ENCODE data around the gene CT45A8. TPM values are rescaled to one million over a fixed set of nuclear protein-coding genes. Genes with fewer than 3 reads are reported as not detected.
"Not testable (repeated sequence)": the region's sequence is repeated elsewhere in the genome, so short reads cannot be mapped to it uniquely, and the experiment has no call there.

Gene CT45A8
- not detected in 2 replicates for total RNA-seq (ENCODE audit: low replicate concordance)
- long read RNA-seq = 0 reads

DNA sequence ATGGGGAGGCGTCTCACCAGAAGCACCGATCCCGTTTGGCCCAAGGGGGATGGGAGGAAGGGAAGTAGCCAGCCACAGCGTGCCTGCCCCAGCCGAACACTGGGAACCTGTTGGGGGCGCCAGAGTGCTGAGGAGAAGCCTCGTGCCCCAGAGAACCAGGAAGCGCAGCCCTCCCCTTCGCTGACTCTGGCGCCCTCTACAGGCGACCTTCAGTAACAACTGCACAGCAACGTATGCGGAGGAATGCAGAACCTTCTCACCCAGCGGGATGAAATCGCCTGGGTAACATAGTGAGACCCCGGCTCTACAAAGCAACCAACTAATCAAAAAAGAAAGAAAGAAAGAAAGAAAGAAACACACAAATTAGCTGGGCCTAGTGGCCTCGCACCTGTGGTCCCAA, at the start of gene CT45A8:
TSS of gene CT45A8 (minus strand) at position 101 of the 400 bp plus-strand sequence. CDS start 3,755 bp downstream, outside the sequence.
- not testable (repeated sequence) for DNase-seq (ENCODE audit: extremely low spot score, unreplicated experiment); H3K36me3 Mint-ChIP-seq; H3K4me3 Mint-ChIP-seq; H3K9me3 Mint-ChIP-seq; H3K27ac Mint-ChIP-seq; H3K27me3 Mint-ChIP-seq; H3K4me1 Mint-ChIP-seq (ENCODE audit: unreplicated experiment)

GRCh38 chrX:135893294-135893817, 39.0 kb upstream of the CT45A8 start, which contains the start of the genes CT45A10 and SAGE1:
CT45A10 (minus strand) TSS chrX:135893444; CDS start chrX:135885344, 8,100 bp downstream.
SAGE1 (plus strand) TSS chrX:135893716; CDS start chrX:135896243, 2,527 bp downstream.
- no peak for DNase-seq (ENCODE audit: extremely low spot score, unreplicated experiment)
- TF ChIP-seq, protein P1, sequence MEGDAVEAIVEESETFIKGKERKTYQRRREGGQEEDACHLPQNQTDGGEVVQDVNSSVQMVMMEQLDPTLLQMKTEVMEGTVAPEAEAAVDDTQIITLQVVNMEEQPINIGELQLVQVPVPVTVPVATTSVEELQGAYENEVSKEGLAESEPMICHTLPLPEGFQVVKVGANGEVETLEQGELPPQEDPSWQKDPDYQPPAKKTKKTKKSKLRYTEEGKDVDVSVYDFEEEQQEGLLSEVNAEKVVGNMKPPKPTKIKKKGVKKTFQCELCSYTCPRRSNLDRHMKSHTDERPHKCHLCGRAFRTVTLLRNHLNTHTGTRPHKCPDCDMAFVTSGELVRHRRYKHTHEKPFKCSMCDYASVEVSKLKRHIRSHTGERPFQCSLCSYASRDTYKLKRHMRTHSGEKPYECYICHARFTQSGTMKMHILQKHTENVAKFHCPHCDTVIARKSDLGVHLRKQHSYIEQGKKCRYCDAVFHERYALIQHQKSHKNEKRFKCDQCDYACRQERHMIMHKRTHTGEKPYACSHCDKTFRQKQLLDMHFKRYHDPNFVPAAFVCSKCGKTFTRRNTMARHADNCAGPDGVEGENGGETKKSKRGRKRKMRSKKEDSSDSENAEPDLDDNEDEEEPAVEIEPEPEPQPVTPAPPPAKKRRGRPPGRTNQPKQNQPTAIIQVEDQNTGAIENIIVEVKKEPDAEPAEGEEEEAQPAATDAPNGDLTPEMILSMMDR (conservative IDR thresholded peaks at IDR 0.05) = no peak
- Mint-ChIP-seq H3K9me3 (peaks cover 4% of the 10 kb centered on the region), H3K4me1 (ENCODE audit: unreplicated experiment) (no peaks in the 10 kb centered on the region), H3K36me3 (no peaks in the 10 kb centered on the region), H3K4me3 (no peak within 1 kb of the TSS), H3K27ac (no peak within 1 kb of the TSS), H3K27me3 (no peaks in the 10 kb centered on the region)

- no peak for DNase-seq (ENCODE audit: extremely low spot score, unreplicated experiment)
- Mint-ChIP-seq H3K27ac (no peak overlapping the region), H3K27me3 (no peaks in the 10 kb centered on the region), H3K9me3 (peaks cover 4% of the 10 kb centered on the region), H3K4me1 (ENCODE audit: unreplicated experiment) (no peaks in the 10 kb centered on the region), H3K36me3 (no peaks in the 10 kb centered on the region), H3K4me3 (no peak overlapping the region)
- TF ChIP-seq, protein P1 (conservative IDR thresholded peaks at IDR 0.05) = no peak
Measured at GRCh38 chrX:135892781-135893180, 38.4 kb upstream of the CT45A8 start.

- DNase-seq (ENCODE audit: extremely low spot score, unreplicated experiment) = no peak
- no peaks in the 10 kb centered on the region for H3K9me3 Mint-ChIP-seq
- H3K27me3 Mint-ChIP-seq = no peaks in the 10 kb centered on the region
- H3K36me3 Mint-ChIP-seq = no peaks in the 10 kb centered on the region
- no peak overlapping the region for H3K4me3 Mint-ChIP-seq
- no peaks in the 10 kb centered on the region for H3K4me1 Mint-ChIP-seq (ENCODE audit: unreplicated experiment)
- H3K27ac Mint-ChIP-seq = no peak overlapping the region
- TF ChIP-seq, protein P1 (conservative IDR thresholded peaks at IDR 0.05) = no peak
Measured at GRCh38 chrX:135890087-135890585, 35.8 kb upstream of the CT45A8 start.

DNA sequence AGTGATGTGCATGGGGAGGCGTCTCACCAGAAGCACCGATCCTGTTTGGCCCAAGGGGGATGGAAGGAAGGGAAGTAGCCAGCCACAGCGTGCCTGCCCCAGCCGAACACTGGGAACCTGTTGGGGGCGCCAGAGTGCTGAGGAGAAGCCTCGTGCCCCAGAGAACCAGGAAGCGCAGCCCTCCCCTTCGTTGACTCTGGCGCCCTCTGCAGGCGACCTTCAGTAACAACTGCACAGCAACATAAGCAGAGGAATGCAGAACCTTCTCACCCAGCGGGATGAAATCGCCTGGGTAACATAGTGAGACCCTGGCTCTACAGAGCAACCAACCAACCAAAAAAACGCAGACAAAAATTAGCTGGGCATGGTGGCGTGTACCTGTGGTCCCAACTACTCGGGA, 34.6 kb upstream of the CT45A8 start:
- H3K9me3 Mint-ChIP-seq; H3K27me3 Mint-ChIP-seq; DNase-seq (ENCODE audit: extremely low spot score, unreplicated experiment); H3K4me1 Mint-ChIP-seq (ENCODE audit: unreplicated experiment); H3K4me3 Mint-ChIP-seq; H3K27ac Mint-ChIP-seq; H3K36me3 Mint-ChIP-seq: not testable (repeated sequence)
- TF ChIP-seq, protein P1 (conservative IDR thresholded peaks at IDR 0.05) = peak; percentile 41

GRCh38 chrX:135888230-135888629, 33.9 kb upstream of the CT45A8 start:
- not testable (repeated sequence) for H3K27ac Mint-ChIP-seq; H3K4me3 Mint-ChIP-seq; H3K4me1 Mint-ChIP-seq (ENCODE audit: unreplicated experiment); H3K36me3 Mint-ChIP-seq; H3K27me3 Mint-ChIP-seq; H3K9me3 Mint-ChIP-seq; DNase-seq (ENCODE audit: extremely low spot score, unreplicated experiment)

GRCh38 chrX:135882741-135883140, 28.4 kb upstream of the CT45A8 start:
- H3K4me1 Mint-ChIP-seq (ENCODE audit: unreplicated experiment); H3K4me3 Mint-ChIP-seq; H3K27ac Mint-ChIP-seq; H3K36me3 Mint-ChIP-seq; DNase-seq (ENCODE audit: extremely low spot score, unreplicated experiment); H3K9me3 Mint-ChIP-seq; H3K27me3 Mint-ChIP-seq: not testable (repeated sequence)

DNA sequence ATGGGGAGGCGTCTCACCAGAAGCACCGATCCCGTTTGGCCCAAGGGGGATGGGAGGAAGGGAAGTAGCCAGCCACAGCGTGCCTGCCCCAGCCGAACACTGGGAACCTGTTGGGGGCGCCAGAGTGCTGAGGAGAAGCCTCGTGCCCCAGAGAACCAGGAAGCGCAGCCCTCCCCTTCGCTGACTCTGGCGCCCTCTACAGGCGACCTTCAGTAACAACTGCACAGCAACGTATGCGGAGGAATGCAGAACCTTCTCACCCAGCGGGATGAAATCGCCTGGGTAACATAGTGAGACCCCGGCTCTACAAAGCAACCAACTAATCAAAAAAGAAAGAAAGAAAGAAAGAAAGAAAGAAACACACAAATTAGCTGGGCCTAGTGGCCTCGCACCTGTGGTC, 17.4 kb upstream of the CT45A8 start, which contains the start of gene CT45A9:
TSS of gene CT45A9 (minus strand) at position 101 of the 400 bp plus-strand sequence. CDS start 3,751 bp downstream, outside the sequence.
- H3K27ac Mint-ChIP-seq; H3K4me3 Mint-ChIP-seq; H3K4me1 Mint-ChIP-seq (ENCODE audit: unreplicated experiment); H3K9me3 Mint-ChIP-seq; DNase-seq (ENCODE audit: extremely low spot score, unreplicated experiment); H3K27me3 Mint-ChIP-seq; H3K36me3 Mint-ChIP-seq: not testable (repeated sequence)

- H3K4me3 Mint-ChIP-seq; H3K9me3 Mint-ChIP-seq; H3K4me1 Mint-ChIP-seq (ENCODE audit: unreplicated experiment); DNase-seq (ENCODE audit: extremely low spot score, unreplicated experiment); H3K36me3 Mint-ChIP-seq; H3K27ac Mint-ChIP-seq; H3K27me3 Mint-ChIP-seq: not testable (repeated sequence)
Measured at GRCh38 chrX:135837180-135837579, 17.2 kb downstream of the CT45A8 start, which contains the start of gene CT45A7. CT45A7 (minus strand) TSS chrX:135837280; CDS start chrX:135833533, 3,747 bp downstream.

GRCh38 chrX:135819912-135820311, 34.4 kb downstream of the CT45A8 start, which contains the start of gene CT45A2:
CT45A2 (minus strand) TSS chrX:135820012; CDS start chrX:135816265, 3,747 bp downstream.
- H3K4me3 Mint-ChIP-seq; H3K27me3 Mint-ChIP-seq; H3K27ac Mint-ChIP-seq; H3K36me3 Mint-ChIP-seq; H3K4me1 Mint-ChIP-seq (ENCODE audit: unreplicated experiment); DNase-seq (ENCODE audit: extremely low spot score, unreplicated experiment); H3K9me3 Mint-ChIP-seq: not testable (repeated sequence)

Data from type B pancreatic cell (in vitro differentiated cells).